Stimulated activated CD4-positive, alpha-beta T cell treated with anti-CD3 and anti-CD28 coated beads, TNF-alpha, amount 100 ng/mL, for 4 hours (primary cell): ENCODE results near the gene PLA2G2C.
"Not testable (repeated sequence)": the region's sequence is repeated elsewhere in the genome, so short reads cannot be mapped to it uniquely, and the experiment has no call there.

Experiments
- DNase-seq, 3 experiments: peaks; one replicate each; pipeline ENCODE4 v3.0.0-alpha.2; 2020; ENCODE audit warnings: low read depth in 3 of 3

Gene PLA2G2C, protein sequence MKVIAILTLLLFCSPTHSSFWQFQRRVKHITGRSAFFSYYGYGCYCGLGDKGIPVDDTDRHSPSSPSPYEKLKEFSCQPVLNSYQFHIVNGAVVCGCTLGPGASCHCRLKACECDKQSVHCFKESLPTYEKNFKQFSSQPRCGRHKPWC

DNA sequence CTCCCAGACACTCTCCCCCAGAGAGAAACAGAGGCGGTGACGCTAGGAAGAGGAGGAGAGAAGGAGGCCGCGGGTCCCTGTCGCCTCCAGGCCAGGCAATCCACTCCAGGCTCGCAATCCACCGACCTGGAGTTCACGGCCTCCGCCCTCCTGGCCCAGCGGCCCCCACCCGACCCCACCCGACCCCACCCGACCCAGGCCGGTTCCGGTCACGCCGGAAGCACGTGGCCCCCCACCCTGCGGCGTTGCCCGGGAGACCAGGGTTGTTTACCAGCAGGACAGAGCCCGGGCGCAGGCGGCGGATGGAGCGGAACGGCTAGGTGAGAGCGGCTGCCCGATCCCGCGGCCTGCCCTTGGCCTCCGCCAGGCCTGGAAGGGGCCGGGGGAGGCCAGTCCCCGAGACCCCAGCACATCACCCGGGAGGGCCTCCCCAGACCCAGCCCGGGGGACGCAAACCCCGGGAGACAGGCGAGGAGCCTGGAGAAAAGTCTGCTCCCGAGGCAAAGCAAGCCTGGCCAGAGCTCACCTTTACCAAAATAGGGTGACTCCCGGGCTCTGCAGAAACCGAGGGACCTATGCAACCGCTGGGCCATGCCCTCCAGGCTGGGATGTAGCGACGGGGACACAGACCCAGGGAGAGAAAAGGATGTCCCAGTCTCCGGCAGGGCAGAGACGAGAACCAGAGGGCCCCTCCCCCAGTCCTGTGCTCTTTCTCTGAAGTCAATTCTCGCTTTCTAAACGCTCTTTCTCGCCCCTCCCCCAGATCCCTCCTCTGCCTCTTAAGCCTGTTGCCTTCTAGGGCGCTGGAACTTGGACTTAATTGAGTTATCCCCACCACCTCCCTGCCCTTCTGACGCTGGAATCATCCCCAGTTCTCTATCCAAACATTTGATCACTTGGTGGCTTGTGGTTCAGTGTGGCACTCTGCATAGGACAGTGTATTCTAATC lies at the start of gene PLA2G2C, which contains the start of gene UBXN10:
PLA2G2C (minus strand) TSS at position 685 of the 949 bp plus-strand sequence. CDS start 9,155 bp downstream, outside the sequence.
UBXN10 (plus strand) TSS at position 263 of the 949 bp plus-strand sequence. CDS start 4,466 bp downstream, outside the sequence.
- peak; percentile 23 to 43 (median 28) for DNase-seq

DNA sequence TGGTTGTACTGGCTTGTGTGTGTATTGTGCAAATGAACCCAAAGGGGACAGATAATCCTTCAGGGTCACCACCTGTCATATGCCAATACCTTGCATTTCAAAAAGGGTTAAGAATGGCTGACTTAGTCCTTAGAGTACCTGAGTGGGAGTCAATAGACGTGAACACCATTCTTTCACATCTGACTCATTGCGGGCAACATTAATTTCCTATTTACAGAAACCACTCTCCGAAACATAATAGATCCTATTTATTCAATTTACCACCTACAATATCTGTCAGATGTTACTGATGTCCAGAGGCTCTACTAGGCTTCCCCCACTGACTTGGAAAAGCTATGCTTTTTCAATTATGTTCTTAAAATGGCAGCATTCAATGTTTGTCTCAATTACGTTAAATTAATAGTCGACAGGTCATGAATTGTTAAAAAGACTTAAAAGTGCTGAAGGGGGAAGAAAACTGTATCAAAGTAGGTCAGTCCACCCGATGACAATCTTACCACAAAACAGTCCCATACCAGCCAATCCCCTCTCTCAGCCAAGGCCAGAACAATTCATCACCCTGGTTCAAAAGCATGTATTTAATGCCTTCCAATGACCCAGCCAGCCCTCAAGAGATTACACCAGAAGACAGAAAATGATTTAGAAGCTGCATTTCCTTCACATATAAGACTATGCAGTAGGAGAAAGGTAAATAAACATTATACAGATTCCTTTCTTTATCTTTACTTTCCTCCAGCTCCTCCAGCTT lies 48.6 kb upstream of the PLA2G2C start:
- no peak for DNase-seq

DNA sequence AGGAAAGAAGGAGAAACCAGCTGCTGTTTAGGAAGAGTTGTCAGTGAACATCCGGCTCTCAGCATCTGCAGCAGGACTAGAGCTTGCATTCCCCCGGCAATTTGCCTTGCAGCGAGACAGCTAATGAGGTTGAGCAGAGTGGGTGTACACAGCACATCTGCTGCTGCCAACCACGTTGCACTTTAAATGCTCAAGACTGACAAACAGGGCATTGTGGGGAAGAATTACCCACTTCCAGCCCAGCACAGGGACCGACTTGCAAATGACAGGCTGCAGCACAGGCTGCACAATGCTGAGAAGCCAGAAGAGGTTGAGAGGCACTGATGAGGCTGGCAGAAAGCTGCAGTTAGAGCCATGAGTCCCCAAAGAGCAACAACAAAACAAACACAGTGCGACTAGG lies 47.5 kb upstream of the PLA2G2C start:
- DNase-seq, result no peak

GRCh38 chr1:20233394-20233793 lies 47.1 kb upstream of the PLA2G2C start:
- no peak for DNase-seq

DNA sequence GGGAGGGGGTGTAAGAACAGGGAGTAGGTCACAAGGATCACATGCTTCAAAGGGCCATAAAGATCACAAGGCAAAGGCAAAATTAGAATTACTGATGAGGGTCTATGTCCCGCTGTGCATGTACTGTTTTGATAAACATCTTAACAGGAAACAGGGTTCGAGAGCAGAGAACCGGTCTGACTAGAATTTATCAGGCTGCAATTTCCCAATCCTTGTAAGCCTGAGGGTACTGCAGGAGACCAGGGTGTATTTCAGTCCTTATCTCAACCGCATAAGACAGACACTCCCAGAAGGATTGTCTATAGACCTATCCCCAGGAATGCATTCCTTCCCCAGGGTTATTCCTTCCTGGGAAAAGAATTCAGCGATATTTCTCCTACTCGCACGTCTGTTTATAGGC lies 46.2 kb upstream of the PLA2G2C start:
- DNase-seq, result not testable (repeated sequence)

DNA sequence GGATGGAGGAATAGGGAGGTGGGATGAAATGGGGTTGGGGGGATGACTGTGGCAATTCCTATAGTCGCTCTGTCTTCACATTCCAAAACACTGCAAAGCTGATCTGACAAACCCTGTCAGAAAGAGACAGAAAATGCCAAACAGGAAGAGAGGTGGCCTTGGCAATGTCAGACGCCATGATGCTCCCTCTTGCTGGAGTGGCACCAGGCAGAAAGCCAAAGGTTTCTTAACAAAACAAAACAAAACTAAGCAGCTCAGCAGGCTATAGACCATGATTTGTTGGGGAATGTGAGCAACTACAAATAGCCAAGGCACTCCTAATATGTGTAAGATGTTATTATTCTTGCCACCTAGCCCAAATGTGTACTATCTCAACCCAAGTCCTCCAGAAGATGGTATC lies 42.9 kb upstream of the PLA2G2C start:
- no peak for DNase-seq

DNA sequence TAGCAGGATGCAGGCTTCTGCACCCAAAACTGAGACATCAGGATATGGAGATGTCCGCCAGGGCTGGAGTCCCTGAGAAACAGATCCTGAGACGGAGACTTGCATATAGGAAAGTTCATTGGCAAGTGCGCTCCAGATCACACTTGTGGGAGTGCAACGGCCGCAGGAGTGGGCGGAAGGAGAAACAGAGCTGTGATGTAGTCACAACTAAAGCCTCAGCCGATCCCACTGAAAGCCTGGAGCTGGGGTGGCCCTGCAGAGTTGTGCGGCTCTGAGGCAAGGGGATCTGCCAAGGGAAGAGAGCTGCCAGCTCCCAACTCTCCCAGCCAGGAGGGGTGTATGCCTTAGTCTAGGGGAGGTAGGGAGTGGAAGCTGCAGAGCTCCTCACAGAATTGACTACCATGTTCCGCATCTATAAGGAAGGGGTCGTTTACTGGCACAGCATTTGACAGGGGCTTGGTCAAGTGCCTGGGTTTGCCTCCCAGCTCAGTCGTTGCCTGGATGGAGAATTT lies 42.1 kb upstream of the PLA2G2C start:
- no peak for DNase-seq

- no peak for DNase-seq
These were observed 41.4 kb upstream of the PLA2G2C start for GRCh38 chr1:20227704-20228103.

DNA sequence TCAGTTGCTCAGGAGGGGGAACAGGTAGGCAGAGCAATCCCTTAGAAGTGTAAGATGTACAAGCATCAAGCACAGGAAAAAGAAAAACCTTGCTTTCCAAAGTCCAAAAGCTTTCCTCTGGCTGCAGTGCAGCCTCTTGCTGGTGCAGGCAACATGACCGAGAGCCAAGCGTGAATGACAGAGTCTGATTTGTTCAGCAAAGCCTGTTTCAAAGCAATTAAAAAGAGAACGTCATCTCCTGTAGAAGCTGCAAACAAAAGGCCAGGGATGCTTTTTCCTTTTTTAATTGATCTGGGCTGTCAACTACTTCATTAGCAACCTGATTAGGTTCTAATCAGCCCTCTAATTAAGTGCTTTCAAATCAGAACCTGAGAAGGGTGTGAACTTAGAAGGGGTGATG lies 38.2 kb upstream of the PLA2G2C start:
- DNase-seq, result no peak

- DNase-seq, result no peak
These were observed 37.5 kb upstream of the PLA2G2C start for GRCh38 chr1:20223551-20224419.

- no peak for DNase-seq
These were observed 36.8 kb upstream of the PLA2G2C start for GRCh38 chr1:20223106-20223505.

DNA sequence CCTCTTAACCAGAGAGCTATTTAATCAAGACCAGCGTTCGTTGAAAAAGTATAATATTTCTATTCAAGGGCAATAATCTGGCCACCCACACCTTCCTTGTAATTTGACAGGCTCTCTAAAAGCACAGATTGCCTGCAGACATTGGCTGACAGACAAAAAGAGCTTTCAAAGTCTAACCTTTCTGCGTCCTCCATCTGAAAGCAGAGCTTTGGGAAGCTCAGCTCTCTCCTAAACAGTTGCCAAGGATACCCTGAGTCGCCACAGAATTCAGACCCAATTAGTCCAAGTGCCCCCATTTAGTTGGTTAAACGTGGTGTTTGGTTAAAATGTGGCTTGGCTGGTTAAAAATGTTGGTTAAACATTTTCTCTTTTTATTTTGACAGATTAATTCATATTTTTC lies 33.7 kb upstream of the PLA2G2C start:
- no peak for DNase-seq

DNA sequence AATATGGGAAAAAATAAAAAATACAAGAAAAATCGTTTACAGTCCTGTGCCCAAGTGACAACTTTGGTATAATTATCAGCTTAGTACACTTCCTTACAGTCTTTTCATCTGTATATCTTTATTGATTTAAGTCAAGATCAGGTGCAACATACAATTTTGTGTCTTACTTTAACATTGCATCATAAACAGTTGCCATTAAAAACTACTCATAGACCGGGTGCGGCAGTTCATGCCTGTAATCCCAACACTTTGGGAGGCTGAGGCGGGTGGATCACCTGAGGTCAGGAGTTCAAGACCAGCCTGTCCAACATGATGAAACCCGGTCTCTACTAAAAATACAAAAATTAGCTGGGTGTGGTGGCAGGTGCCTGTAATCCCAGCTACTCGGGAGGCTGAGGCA lies 32.7 kb upstream of the PLA2G2C start:
- not testable (repeated sequence) for DNase-seq

- no peak for DNase-seq
These were observed 30.3 kb upstream of the PLA2G2C start for GRCh38 chr1:20216574-20216973.

DNA sequence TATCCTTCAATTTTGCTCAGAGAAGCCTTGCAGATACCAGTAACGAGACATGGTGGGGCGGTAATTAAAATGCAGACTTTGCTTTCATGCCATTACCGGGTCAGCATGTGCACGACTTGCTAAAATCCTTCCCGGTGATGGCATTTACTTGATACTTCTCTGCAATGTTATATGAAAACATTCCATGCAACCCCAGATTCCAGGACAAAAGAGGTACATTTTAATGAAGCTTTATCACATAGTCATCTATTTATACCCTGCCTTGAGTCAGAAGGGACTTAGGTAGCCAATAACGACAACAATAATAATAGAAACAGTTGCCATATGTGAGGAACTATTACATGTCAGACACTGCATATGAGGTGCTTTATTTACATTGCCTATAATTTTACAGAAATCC lies 29.4 kb upstream of the PLA2G2C start:
- DNase-seq, result no peak

- DNase-seq, result peak; percentile 12 to 28 (median 23)
These were observed 26.5 kb upstream of the PLA2G2C start for GRCh38 chr1:20212685-20213331.

DNA sequence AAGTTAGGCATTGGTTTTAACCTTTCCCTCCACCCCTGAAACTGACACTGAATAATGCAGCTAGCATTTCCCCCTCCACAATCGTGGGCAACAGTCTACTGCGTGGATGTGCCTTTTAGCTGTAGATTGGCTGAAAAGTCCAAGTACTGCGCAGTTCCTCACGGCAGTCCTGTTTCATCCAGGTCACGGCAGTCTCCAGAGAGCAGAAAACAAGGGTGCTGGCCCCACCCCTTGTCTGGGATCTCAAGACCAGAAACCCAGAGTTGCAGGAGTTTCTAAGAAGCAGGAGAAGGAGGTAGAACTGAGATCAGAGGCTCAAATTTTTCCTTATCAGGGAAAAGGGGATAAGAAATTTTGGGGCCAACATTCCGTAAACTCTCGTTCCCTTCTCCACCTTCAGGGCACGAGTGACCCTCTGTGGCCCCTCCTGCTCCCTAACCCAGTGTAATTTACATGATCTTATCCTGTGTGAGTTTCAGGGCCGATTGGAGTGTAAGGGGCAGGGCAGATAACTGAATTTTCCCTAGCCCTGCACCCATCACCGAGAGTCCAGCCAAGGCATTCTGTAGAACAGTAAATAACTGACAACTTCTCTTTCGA lies 25.9 kb upstream of the PLA2G2C start:
- no peak for DNase-seq

DNA sequence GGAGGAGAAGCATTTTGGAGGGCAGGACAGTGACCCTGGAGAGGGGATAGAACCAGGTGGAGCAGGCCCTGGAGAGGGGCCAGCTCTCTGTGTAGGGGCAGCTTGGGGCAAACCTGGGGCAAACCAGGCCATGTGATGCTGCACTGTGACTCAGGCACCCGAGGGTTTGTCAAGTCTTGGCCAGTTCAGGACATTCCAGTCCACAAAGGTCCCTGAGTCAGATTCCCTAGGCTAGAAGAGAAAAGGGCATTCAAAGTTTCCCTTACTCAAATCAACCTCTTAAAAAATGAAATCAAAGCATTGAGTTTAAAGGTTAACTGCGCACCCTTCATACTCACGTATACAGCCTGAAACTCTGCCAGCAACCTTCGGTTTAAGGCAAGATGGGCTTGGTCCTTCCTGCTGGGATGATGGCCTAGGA lies 25.2 kb upstream of the PLA2G2C start:
- DNase-seq, result no peak

DNA sequence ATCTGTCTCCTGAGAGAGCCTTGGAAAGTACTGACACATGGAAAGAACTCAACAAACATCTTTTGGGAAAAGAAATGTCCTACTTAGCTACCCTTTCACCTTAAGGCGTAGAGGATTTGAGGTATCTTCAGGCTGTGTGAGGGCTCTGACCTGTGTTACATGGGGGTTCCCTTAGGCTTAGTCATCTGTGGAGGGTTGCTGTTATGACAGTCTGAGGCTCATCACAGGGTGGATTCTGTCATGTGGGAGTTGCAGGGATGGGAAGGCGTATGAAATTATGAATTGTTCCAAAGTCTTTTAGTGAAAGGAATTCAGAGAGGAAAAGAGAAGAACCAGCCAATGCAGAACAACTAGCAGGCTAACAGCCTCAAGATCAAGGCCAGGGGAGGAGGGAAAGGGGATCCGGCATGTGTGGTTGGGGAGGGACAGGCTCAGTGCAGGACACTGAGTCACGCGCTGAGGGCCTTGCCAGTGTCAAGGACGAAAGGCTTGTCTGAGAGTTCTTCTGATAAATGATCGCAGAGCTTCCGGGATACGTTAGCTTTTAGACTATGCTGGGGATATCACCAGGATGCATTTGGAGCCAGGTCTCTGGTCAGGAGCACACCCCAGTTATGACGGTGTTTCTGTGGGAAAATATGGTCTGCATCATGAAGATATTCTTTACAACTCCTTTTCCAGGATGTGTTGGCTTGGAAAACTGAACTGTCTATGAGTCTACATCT lies 24.6 kb upstream of the PLA2G2C start:
- DNase-seq, result no peak
